ENCODE results near the gene SLC16A9.

The SLC16A9 gene

GRCh38 chr10:59628456-59628855 lies 81.2 kb downstream of the SLC16A9 start:
- no peak for DNase-seq (ENCODE audit: low read depth)

GRCh38 chr10:59627366-59628018 lies 82.2 kb downstream of the SLC16A9 start:
- DNase-seq (ENCODE audit: low read depth): no peak

DNA sequence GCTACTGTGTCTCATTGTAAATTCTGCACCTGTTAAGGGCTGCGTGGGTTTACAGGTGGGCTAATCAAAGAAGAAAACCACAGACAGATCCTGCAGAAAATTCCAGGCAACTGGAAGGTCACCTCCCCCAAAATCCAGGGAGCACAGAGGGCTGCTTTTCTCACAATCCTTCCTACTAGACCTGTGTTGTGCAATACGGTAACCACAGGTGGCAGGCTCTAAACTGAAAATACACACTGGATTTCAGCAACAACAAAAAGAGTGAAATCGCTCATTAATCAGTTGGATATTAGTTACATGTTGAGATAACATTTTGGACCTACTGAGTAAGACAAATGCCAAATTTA lies 83.2 kb downstream of the SLC16A9 start:
- no peak for DNase-seq (ENCODE audit: low read depth)

GRCh38 chr10:59625721-59626522 lies 83.7 kb downstream of the SLC16A9 start:
- DNase-seq (ENCODE audit: low read depth): peak; percentile 4

DNA sequence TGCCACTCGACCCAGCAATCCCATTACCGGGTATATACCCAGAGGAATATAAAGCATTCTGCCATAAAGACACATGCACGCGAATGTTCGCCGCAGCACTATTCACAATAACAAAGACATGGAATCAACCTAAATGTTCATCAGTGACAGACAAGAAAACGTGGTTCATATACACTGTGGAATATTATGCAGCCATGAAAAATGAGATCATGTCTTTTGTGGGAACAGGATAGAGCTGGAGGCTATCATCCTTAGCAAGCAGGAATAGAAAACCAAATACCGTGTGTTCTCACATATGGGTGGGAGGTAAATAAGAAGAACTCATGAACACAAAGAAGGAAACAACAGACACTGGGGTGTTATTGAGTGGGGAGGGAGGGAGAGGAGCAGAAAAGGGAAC lies 84.7 kb downstream of the SLC16A9 start:
- DNase-seq (ENCODE audit: low read depth): no peak

- no peak for DNase-seq (ENCODE audit: low read depth)
These were observed 85.5 kb downstream of the SLC16A9 start for GRCh38 chr10:59624136-59624535.

DNA sequence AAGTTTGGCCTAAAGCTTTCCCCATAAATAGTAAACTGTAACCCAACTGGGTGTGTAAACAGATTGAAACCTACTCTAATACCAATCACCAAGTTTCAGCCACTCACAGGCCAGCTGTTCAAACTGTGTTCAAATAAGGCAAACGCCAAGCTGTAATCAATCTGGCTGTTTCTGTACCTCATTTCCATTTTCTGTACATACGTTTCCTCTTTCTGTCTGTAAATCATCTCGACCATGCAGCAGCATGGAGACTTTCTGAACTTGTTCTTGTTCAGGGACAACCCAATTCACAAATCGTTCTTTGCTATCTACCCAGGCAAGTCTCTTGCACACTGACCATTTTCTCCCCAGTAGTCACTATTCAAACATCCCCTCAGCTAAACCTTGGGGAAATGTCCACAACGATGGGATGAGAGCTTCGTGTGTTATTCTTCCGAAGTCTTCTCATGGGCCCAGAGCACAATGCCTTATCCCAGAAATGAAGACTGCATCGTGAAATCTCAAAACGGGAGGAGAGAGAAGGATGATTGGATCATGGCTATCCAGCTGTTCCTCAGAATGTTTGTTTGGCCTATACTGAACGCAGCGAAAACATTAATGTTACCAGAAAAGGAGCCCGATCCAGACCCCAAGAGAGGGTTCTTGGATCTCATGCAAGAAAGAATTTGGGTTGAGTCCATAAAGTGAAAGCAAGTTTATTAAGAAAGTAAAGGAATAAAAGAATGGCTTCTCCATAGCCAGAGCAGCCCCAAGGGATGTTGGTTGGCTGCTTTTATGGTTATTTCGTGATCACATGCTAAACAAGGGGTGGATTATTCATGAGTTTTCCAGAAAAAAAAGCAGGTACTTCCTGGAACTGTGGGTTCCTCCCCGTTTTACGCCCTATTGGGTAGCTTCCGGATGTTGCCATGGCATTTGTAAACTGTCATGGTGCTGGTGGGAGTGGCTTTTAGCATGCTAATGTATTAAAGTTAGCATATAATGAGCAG lies 86.2 kb downstream of the SLC16A9 start:
- no peak for DNase-seq (ENCODE audit: low read depth)

DNA sequence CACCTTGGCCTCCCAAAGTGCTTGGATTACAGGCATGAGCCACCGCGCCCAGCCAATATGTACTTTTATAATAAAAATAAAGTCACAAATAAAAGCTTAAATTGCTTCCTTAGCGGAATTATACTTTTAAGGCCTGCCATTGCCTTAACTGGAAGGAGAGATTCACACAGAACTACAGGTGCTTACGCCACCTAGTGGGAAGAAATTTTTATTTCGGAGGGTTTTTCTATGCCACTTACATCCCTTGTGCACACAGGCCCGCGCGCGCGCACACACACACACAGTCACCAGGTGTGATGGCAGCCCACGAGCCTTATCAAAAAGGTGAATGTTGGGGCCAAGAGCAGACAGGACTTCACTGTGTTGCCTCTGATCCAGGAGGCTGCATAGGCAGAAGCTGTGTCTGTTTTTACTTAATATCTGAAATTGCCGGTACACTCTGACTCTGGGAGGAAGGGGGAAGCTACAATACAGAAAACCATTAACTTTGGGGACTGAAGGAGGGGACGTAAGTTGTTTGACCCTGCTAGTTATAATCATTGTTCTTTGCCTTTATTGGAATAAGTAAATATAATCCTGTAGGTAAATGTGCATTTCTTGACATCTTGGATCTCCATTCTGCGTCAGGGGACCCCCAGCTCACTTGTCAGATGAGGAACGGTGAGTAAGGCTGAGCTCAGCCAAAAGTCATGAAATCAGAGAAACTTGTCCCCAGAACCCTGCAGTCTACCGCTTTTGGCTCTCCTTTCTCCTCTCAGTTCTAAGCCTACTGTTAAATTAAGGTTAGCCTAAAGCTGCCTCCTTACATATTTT lies 87.1 kb downstream of the SLC16A9 start:
- DNase-seq (ENCODE audit: low read depth): no peak

DNA sequence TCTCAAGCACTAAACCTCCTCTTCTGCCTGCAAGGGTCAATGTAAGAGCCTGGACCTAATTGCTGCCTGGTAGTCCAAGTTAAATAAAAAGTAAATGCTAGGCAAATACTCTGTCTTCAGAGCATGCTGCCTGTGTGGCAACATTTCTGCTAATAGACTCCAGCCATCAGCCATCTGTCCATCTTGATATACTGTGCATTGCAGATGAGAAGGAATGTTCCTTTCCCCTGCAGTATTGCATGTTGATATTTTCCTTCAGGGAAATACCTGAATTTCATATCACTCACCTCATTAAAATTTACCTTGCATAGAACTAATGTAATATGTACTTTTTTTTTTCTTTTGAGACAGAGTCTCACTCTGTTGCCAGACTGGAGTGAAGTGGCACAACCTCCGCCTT lies 87.9 kb downstream of the SLC16A9 start:
- no peak for DNase-seq (ENCODE audit: low read depth)

- no peak for DNase-seq (ENCODE audit: low read depth)
These were observed 91.0 kb downstream of the SLC16A9 start for GRCh38 chr10:59618666-59619065.

DNA sequence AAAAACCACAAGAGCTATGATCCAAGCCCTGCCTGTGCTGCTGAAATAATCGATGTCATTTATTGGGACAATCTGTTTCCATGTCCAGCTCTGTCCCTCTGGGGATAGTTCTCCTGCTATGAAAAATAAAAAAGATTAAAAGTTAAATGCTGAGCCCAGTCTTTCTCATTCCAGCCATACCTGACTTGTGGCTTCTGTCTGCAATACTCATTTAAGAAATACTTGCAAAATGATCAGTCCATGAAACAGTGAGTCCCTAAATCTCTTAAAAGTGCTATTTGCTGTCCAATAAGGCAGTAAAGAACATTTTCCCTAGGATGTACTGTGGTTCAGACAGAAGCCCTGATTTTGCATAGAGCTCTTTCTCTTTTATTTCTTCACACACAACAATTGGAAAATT lies 91.7 kb downstream of the SLC16A9 start:
- DNase-seq (ENCODE audit: low read depth): no peak

DNA sequence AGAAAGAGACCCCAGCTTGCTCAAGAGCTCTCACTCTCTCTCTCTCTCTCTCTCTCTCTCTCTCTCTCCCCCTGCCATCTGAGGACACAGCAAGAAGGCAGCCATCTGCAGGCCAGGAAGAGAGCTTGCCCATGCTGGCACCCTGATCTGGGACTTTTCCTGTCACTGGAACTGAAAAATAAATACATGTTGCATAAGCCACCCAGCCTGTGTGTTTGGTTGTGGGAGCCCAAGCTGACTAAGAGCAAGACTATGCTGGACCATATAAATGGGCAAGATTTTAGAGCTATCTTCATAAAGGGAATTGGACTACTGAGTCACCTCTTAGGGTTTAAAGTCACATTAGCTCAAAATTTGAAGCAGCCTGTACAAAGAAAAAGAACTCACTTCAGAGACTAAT lies 98.6 kb downstream of the SLC16A9 start:
- DNase-seq (ENCODE audit: low read depth): no peak

DNA sequence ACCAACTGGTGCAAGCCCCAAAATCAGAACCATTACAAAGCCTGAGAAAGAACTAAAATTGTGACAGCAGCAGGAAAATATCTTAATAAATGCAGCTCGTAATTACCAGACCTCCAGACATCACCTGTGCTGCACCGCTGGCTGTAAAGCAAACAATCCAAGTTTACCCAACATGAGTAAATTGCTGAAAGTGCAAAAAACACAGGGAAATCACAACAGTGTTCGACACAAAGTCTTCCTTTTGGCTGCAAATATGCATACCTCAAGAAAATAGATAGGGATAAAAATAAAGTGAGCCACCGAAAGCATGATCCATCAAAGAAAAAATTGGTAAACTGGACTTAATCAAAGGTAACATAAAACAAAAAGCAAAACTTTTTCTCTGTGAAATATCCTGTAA lies 101.7 kb downstream of the SLC16A9 start:
- DNase-seq (ENCODE audit: low read depth): no peak

- DNase-seq (ENCODE audit: low read depth): no peak
These were observed 103.1 kb downstream of the SLC16A9 start for GRCh38 chr10:59606551-59606961.

GRCh38 chr10:59601985-59602384 lies 107.7 kb downstream of the SLC16A9 start:
- DNase-seq (ENCODE audit: low read depth): no peak

Data from T-helper 22 cell (primary cell).